ENCODE measurements around the gene GPX6.
A peak's percentile ranks its signal among the peaks of the same experiment; 100 is the strongest.

DNA sequence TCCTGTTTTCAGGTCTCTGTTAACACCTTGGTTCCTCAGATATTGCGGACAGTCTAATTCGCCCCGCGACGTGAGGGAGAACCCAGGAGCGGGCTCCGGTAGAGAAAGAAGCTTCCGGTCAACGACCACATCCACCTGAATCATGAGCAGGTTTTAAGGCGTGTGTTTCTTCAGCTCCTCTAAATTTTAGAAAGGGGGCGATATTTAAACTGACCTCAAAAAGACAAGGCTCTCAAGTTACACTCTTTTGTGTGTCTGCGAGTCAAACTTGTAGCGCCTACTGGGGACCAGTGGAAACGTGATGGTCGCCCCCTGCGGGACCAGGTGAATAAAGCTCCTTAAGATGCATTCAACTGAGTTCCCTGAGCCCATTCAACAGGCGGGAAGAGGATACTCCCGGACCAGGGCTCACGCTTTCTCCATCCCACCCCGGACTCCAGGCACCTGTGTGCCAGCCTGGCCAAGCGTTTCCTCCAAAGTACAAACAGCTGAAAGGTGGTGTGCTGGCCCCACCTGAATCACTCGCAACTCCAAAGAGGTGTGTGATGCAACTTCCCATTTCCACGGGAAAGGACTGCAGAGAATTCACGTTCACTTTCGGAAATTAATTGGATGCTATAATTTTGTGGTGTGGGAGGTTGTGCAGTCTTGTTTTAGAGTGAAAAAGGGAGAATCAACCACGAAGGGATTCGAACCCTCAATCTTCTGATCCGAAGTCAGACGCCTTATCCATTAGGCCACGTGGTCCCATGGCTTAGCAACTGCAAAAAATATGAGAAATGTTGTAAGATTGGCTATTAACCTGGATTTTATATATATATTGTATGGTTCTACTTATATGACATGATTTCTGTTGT lies 27.1 kb upstream of the GPX6 start:
- TF ChIP-seq EZH2phosphoT487 (IDR thresholded peaks at IDR 0.05; ENCODE audit: low read depth, severe bottlenecking, unreplicated experiment) = no peak
- TF ChIP-seq, protein P1, sequence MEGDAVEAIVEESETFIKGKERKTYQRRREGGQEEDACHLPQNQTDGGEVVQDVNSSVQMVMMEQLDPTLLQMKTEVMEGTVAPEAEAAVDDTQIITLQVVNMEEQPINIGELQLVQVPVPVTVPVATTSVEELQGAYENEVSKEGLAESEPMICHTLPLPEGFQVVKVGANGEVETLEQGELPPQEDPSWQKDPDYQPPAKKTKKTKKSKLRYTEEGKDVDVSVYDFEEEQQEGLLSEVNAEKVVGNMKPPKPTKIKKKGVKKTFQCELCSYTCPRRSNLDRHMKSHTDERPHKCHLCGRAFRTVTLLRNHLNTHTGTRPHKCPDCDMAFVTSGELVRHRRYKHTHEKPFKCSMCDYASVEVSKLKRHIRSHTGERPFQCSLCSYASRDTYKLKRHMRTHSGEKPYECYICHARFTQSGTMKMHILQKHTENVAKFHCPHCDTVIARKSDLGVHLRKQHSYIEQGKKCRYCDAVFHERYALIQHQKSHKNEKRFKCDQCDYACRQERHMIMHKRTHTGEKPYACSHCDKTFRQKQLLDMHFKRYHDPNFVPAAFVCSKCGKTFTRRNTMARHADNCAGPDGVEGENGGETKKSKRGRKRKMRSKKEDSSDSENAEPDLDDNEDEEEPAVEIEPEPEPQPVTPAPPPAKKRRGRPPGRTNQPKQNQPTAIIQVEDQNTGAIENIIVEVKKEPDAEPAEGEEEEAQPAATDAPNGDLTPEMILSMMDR (IDR thresholded peaks at IDR 0.05; ENCODE audit: poor library complexity) = peak; percentile 77

All from hepatocyte (in vitro differentiated cells).